ENCODE results near the gene C1QTNF9B.

C1QTNF9B gene

DNA sequence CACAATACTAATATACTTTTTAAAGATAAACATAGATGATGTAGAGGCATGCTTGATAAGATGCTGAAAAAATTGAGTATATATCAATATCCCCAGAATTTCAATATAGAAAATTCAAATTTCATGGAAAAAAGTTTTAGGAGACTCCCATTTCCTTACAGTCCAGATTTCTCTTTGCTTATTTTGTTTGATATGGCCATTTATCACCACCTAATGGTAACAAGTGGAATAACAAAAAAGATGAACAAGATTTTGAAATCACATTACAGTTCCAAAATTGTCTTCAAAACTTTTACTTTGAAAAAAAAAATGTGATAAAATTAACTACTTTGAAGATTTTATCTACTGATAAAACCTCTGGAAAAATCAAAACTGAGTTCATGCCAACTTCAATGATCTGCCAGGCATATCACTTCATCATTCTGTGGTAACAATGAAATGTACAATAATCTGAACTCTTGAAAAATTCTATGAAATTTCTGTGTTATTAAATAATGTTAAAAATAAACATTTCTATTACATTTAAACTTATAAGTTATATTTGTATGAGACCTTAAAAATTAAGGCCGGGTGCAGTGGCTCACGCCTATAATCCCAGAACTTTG, 25.6 kb downstream of the C1QTNF9B start:
- no peaks in the 10 kb centered on the region for H3K9me3 ChIP-seq (ENCODE audit: control insufficient read depth in 2 of 2, low read length in 2 of 2)
- H3K4me3 ChIP-seq (ENCODE audit: low read length in 2 of 2): no peak overlapping the region
- H3K27ac ChIP-seq (ENCODE audit: low read length): no peak overlapping the region
- no peaks in the 10 kb centered on the region for H3K27me3 ChIP-seq (ENCODE audit: control insufficient read depth in 1 of 2, insufficient read depth in 2 of 2, low read length in 2 of 2)
- H3K9ac ChIP-seq (ENCODE audit: low read length in 2 of 2): no peak overlapping the region
- H3K4me1 ChIP-seq (ENCODE audit: control insufficient read depth, insufficient read depth, low read length): no peaks in the 10 kb centered on the region
- peaks cover 3 to 9% of the 10 kb centered on the region in 2 donors for H3K36me3 ChIP-seq (ENCODE audit: control insufficient read depth in 2 of 2, insufficient read depth in 2 of 2, low read length in 2 of 2)

GRCh38 chr13:23870356-23871140, 26.8 kb downstream of the C1QTNF9B start:
- Histone ChIP-seq H3K27me3 (ENCODE audit: control insufficient read depth in 1 of 2, insufficient read depth in 2 of 2, low read length in 2 of 2) (no peaks in the 10 kb centered on the region), H3K4me1 (ENCODE audit: control insufficient read depth, insufficient read depth, low read length) (no peaks in the 10 kb centered on the region), H3K9ac (ENCODE audit: low read length in 2 of 2) (no peak overlapping the region), H3K36me3 (ENCODE audit: control insufficient read depth in 2 of 2, insufficient read depth in 2 of 2, low read length in 2 of 2) (peaks cover 3 to 12% of the 10 kb centered on the region in 2 donors), H3K9me3 (ENCODE audit: control insufficient read depth in 2 of 2, low read length in 2 of 2) (no peaks in the 10 kb centered on the region), H3K4me3 (ENCODE audit: low read length in 2 of 2) (no peak overlapping the region), H3K27ac (ENCODE audit: low read length) (no peak overlapping the region)

GRCh38 chr13:23868521-23868920, 28.8 kb downstream of the C1QTNF9B start:
- Histone ChIP-seq H3K27me3 (ENCODE audit: control insufficient read depth in 1 of 2, insufficient read depth in 2 of 2, low read length in 2 of 2) (no peaks in the 10 kb centered on the region), H3K4me3 (ENCODE audit: low read length in 2 of 2) (no peak overlapping the region), H3K27ac (ENCODE audit: low read length) (no peak overlapping the region), H3K9ac (ENCODE audit: low read length in 2 of 2) (no peak overlapping the region), H3K9me3 (ENCODE audit: control insufficient read depth in 2 of 2, low read length in 2 of 2) (no peaks in the 10 kb centered on the region), H3K36me3 (ENCODE audit: control insufficient read depth in 2 of 2, insufficient read depth in 2 of 2, low read length in 2 of 2) (peaks cover 3 to 12% of the 10 kb centered on the region in 2 donors), H3K4me1 (ENCODE audit: control insufficient read depth, insufficient read depth, low read length) (no peaks in the 10 kb centered on the region)

GRCh38 chr13:23867027-23867491, 30.2 kb downstream of the C1QTNF9B start:
- H3K27me3 ChIP-seq (ENCODE audit: control insufficient read depth in 1 of 2, insufficient read depth in 2 of 2, low read length in 2 of 2): no peaks in the 10 kb centered on the region
- no peak overlapping the region for H3K27ac ChIP-seq (ENCODE audit: low read length)
- peaks cover 3 to 12% of the 10 kb centered on the region in 2 donors for H3K36me3 ChIP-seq (ENCODE audit: control insufficient read depth in 2 of 2, insufficient read depth in 2 of 2, low read length in 2 of 2)
- H3K9ac ChIP-seq (ENCODE audit: low read length in 2 of 2): no peak overlapping the region
- H3K4me1 ChIP-seq (ENCODE audit: control insufficient read depth, insufficient read depth, low read length): no peaks in the 10 kb centered on the region
- H3K9me3 ChIP-seq (ENCODE audit: control insufficient read depth in 2 of 2, low read length in 2 of 2): no peaks in the 10 kb centered on the region
- H3K4me3 ChIP-seq (ENCODE audit: low read length in 2 of 2): no peak overlapping the region

DNA sequence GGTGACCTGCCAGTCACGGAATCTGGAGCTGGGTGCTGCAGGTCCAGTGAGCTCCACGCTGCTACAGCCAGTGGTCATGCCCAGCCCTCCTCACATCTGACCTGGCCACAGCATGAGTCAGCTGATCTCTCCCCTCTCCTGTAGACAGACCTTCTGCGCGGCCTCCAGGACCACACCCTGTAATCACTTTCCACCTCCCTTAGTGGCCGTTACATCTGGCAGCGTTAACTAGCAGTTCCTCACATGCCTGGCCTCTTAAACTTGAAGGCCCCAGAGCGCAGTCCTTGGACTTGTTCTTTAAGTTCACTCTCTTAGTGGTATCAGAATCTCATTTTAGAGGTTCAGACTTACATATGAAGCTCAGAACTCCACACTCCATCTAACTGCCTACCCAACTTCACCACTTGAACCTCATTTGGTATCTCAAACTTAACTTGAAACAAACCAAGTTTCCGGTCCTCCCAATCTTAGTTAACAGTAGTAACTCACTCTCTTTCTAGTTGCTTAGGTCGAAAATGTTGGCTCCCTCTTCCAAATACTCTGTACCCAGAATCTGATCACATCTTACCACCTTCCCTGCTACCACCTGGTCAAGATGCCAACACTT, 30.8 kb downstream of the C1QTNF9B start:
- Histone ChIP-seq H3K9me3 (ENCODE audit: control insufficient read depth in 2 of 2, low read length in 2 of 2) (no peaks in the 10 kb centered on the region), H3K4me1 (ENCODE audit: control insufficient read depth, insufficient read depth, low read length) (no peaks in the 10 kb centered on the region), H3K9ac (ENCODE audit: low read length in 2 of 2) (no peak overlapping the region), H3K4me3 (ENCODE audit: low read length in 2 of 2) (no peak overlapping the region), H3K27me3 (ENCODE audit: control insufficient read depth in 1 of 2, insufficient read depth in 2 of 2, low read length in 2 of 2) (no peaks in the 10 kb centered on the region), H3K27ac (ENCODE audit: low read length) (no peak overlapping the region), H3K36me3 (ENCODE audit: control insufficient read depth in 2 of 2, insufficient read depth in 2 of 2, low read length in 2 of 2) (peaks cover 3 to 12% of the 10 kb centered on the region in 2 donors)

DNA sequence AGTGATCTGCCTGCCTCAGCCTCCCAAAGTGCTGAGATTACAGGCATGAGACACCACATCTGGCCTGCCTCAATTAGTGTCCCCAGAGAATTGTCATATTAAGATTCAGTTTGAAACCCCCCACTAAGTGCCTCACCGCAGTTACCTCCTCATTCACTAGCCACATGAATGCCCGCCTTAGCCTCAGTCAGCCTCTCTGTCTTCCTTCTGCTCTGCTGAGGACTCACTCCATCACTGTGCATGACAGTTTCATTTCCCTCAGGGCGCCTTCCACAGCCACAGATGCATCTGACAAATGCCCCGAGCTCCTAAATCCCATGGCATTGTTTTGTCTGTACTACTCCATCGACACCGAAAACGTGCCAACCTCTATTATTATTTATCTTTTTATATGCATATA, 31.4 kb downstream of the C1QTNF9B start:
- no peak overlapping the region for H3K27ac ChIP-seq (ENCODE audit: low read length)
- no peaks in the 10 kb centered on the region for H3K27me3 ChIP-seq (ENCODE audit: control insufficient read depth in 1 of 2, insufficient read depth in 2 of 2, low read length in 2 of 2)
- no peaks in the 10 kb centered on the region for H3K9me3 ChIP-seq (ENCODE audit: control insufficient read depth in 2 of 2, low read length in 2 of 2)
- peaks cover 5 to 12% of the 10 kb centered on the region in 2 donors for H3K36me3 ChIP-seq (ENCODE audit: control insufficient read depth in 2 of 2, insufficient read depth in 2 of 2, low read length in 2 of 2)
- H3K4me1 ChIP-seq (ENCODE audit: control insufficient read depth, insufficient read depth, low read length): no peaks in the 10 kb centered on the region
- no peak overlapping the region for H3K4me3 ChIP-seq (ENCODE audit: low read length in 2 of 2)
- H3K9ac ChIP-seq (ENCODE audit: low read length in 2 of 2): no peak overlapping the region

- Histone ChIP-seq H3K9me3 (ENCODE audit: control insufficient read depth in 2 of 2, low read length in 2 of 2) (no peaks in the 10 kb centered on the region), H3K9ac (ENCODE audit: low read length in 2 of 2) (no peak overlapping the region), H3K27me3 (ENCODE audit: control insufficient read depth in 1 of 2, insufficient read depth in 2 of 2, low read length in 2 of 2) (no peaks in the 10 kb centered on the region), H3K4me3 (ENCODE audit: low read length in 2 of 2) (no peak overlapping the region), H3K27ac (ENCODE audit: low read length) (no peak overlapping the region), H3K36me3 (ENCODE audit: control insufficient read depth in 2 of 2, insufficient read depth in 2 of 2, low read length in 2 of 2) (peaks cover 8 to 13% of the 10 kb centered on the region in 2 donors), H3K4me1 (ENCODE audit: control insufficient read depth, insufficient read depth, low read length) (no peaks in the 10 kb centered on the region)
Observed at GRCh38 chr13:23865026-23865425, 32.3 kb downstream of the C1QTNF9B start.

DNA sequence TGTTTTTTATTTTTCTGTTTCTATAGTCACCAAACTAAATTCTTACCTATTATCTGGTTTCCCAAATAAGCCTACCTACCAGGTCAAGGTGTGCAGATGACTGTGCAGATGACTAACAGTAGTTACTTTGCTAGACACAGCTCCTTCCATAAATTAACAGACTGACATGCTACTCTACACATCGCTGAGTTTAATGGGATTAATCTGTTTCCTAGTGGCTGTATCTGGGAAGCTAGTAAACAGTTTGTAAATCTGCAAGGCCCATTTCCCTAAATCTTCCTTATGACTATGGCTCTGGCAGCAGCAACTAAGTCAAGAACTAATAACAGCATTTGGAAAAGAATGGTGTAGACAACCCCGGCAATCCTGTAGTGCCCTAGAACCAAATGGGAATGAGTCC, 36.0 kb downstream of the C1QTNF9B start:
- Histone ChIP-seq H3K36me3 (ENCODE audit: control insufficient read depth in 2 of 2, insufficient read depth in 2 of 2, low read length in 2 of 2) (peaks cover 6 to 8% of the 10 kb centered on the region in 2 donors), H3K4me3 (ENCODE audit: low read length in 2 of 2) (no peak overlapping the region), H3K9ac (ENCODE audit: low read length in 2 of 2) (no peak overlapping the region), H3K27ac (ENCODE audit: low read length) (no peak overlapping the region), H3K27me3 (ENCODE audit: control insufficient read depth in 1 of 2, insufficient read depth in 2 of 2, low read length in 2 of 2) (no peaks in the 10 kb centered on the region), H3K4me1 (ENCODE audit: control insufficient read depth, insufficient read depth, low read length) (no peaks in the 10 kb centered on the region), H3K9me3 (ENCODE audit: control insufficient read depth in 2 of 2, low read length in 2 of 2) (no peaks in the 10 kb centered on the region)

- H3K36me3 ChIP-seq (ENCODE audit: control insufficient read depth in 2 of 2, insufficient read depth in 2 of 2, low read length in 2 of 2): peaks cover 7 to 11% of the 10 kb centered on the region in 2 donors
- H3K4me1 ChIP-seq (ENCODE audit: control insufficient read depth, insufficient read depth, low read length): no peaks in the 10 kb centered on the region
- no peak overlapping the region for H3K4me3 ChIP-seq (ENCODE audit: low read length in 2 of 2)
- H3K9me3 ChIP-seq (ENCODE audit: control insufficient read depth in 2 of 2, low read length in 2 of 2): no peaks in the 10 kb centered on the region
- no peak overlapping the region for H3K9ac ChIP-seq (ENCODE audit: low read length in 2 of 2)
- no peaks in the 10 kb centered on the region for H3K27me3 ChIP-seq (ENCODE audit: control insufficient read depth in 1 of 2, insufficient read depth in 2 of 2, low read length in 2 of 2)
- no peak overlapping the region for H3K27ac ChIP-seq (ENCODE audit: low read length)
Observed at GRCh38 chr13:23859904-23860303, 37.4 kb downstream of the C1QTNF9B start.

DNA sequence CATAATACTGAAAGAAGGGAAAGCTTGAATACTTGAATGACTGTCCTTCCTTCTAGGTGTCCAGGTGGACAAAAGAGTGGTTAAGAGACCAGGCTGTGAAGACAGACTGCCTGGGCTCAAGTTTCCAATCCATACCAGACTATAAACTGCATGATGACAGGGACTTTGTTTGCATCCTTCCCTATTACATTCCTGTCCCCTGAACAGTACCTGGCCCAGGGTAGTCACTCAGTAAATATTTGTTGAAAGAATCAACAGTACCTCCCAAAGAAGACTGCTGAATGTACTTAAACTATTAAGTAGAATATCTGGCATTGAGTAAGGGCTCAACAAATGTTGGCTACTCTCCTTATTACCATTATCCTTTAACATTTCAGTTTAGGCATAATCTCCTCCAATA, 37.8 kb downstream of the C1QTNF9B start:
- H3K36me3 ChIP-seq (ENCODE audit: control insufficient read depth in 2 of 2, insufficient read depth in 2 of 2, low read length in 2 of 2): peaks cover 7 to 11% of the 10 kb centered on the region in 2 donors

More for the DNA sequence above, 37.8 kb downstream of the C1QTNF9B start:
- H3K9ac ChIP-seq (ENCODE audit: low read length in 2 of 2): no peak overlapping the region
- H3K9me3 ChIP-seq (ENCODE audit: control insufficient read depth in 2 of 2, low read length in 2 of 2): no peaks in the 10 kb centered on the region
- no peak overlapping the region for H3K4me3 ChIP-seq (ENCODE audit: low read length in 2 of 2)
- no peaks in the 10 kb centered on the region for H3K27me3 ChIP-seq (ENCODE audit: control insufficient read depth in 1 of 2, insufficient read depth in 2 of 2, low read length in 2 of 2)
- H3K27ac ChIP-seq (ENCODE audit: low read length): no peak overlapping the region
- H3K4me1 ChIP-seq (ENCODE audit: control insufficient read depth, insufficient read depth, low read length): no peaks in the 10 kb centered on the region
